ENCODE results near the gene PCNA. TPM values are rescaled to one million over a fixed set of nuclear protein-coding genes. Genes with fewer than 3 reads are reported as not detected.

Gene PCNA
- total RNA-seq, 1 donor from 2014 or later, result 48.1 TPM

- DNase-seq (no peak), ATAC-seq (no peak)
- no peak for TF ChIP-seq CTCF (IDR thresholded peaks at IDR 0.05)
- H3K36me3 ChIP-seq, result peaks cover 5% of the 10 kb centered on the region
- no peaks in the 10 kb centered on the region for H3K9me3 ChIP-seq
- no peaks in the 10 kb centered on the region for H3K27me3 ChIP-seq (ENCODE audit: low read depth)
- H3K4me3 ChIP-seq, result no peak overlapping the region
- H3K4me1 ChIP-seq, result peaks cover 49% of the 10 kb centered on the region
- no peak overlapping the region for H3K27ac ChIP-seq
- intact Hi-C loops (cut with DNase I), result no loop called here
Measured at GRCh38 chr20:5140195-5140594, 20.4 kb upstream of the PCNA start.

GRCh38 chr20:5136096-5136495 is 16.3 kb upstream of the PCNA start:
- H3K9me3 ChIP-seq, result no peaks in the 10 kb centered on the region
- ATAC-seq (no peak), DNase-seq (no peak)
- intact Hi-C loops (cut with DNase I), result no loop called here
- H3K36me3 ChIP-seq, result peaks cover 5% of the 10 kb centered on the region
- peak overlapping the region; percentile 2 for H3K27ac ChIP-seq
- H3K27me3 ChIP-seq (ENCODE audit: low read depth), result no peaks in the 10 kb centered on the region
- no peak for TF ChIP-seq CTCF (IDR thresholded peaks at IDR 0.05)
- H3K4me1 ChIP-seq, result peaks cover 51% of the 10 kb centered on the region
- H3K4me3 ChIP-seq, result no peak overlapping the region

- intact Hi-C loops (cut with DNase I), result no loop called here
- Histone ChIP-seq H3K9me3 (no peaks in the 10 kb centered on the region), H3K36me3 (peaks cover 5% of the 10 kb centered on the region), H3K4me3 (no peak overlapping the region), H3K27me3 (ENCODE audit: low read depth) (no peaks in the 10 kb centered on the region), H3K4me1 (peaks cover 51% of the 10 kb centered on the region), H3K27ac (peak overlapping the region; percentile 2)
- no peak for DNase-seq
- TF ChIP-seq CTCF (IDR thresholded peaks at IDR 0.05), result no peak
- peak in 1 of 2 donors; percentile 18 for ATAC-seq
Measured at GRCh38 chr20:5135363-5136012, 15.7 kb upstream of the PCNA start.

- no peaks in the 10 kb centered on the region for H3K27me3 ChIP-seq (ENCODE audit: low read depth)
- DNase-seq, result peak; percentile 60
- no peak overlapping the region for H3K4me3 ChIP-seq
- H3K27ac ChIP-seq, result no peak overlapping the region
- H3K36me3 ChIP-seq, result peaks cover 5% of the 10 kb centered on the region
- intact Hi-C loops (cut with DNase I), result no loop called here
- H3K9me3 ChIP-seq, result no peaks in the 10 kb centered on the region
- TF ChIP-seq CTCF (IDR thresholded peaks at IDR 0.05), result no peak
- H3K4me1 ChIP-seq, result peaks cover 50% of the 10 kb centered on the region
- ATAC-seq, result peak; percentile 80 to 92
Measured at GRCh38 chr20:5133998-5134397, 14.2 kb upstream of the PCNA start.

GRCh38 chr20:5131502-5131901 is 11.7 kb upstream of the PCNA start:
- Histone ChIP-seq H3K9me3 (no peaks in the 10 kb centered on the region), H3K27me3 (ENCODE audit: low read depth) (no peaks in the 10 kb centered on the region), H3K4me1 (peaks cover 62% of the 10 kb centered on the region), H3K4me3 (no peak overlapping the region), H3K36me3 (no peaks in the 10 kb centered on the region), H3K27ac (no peak overlapping the region)
- ATAC-seq (no peak), DNase-seq (no peak)
- no peak for TF ChIP-seq CTCF (IDR thresholded peaks at IDR 0.05)
- intact Hi-C loops (cut with DNase I), result no loop called here

Data from lower lobe of right lung (tissue), 2 donors.